ENCODE measurements around the gene NT5C1B.

The NT5C1B gene

GRCh38 chr2:18514526-18515461 is 74.6 kb downstream of the NT5C1B start:
- no peak for DNase-seq
